Caki2 (cell line): Measurements from ENCODE around the gene SOWAHA. TPM values are rescaled to one million over a fixed set of nuclear protein-coding genes. Genes with fewer than 3 reads are reported as not detected.

Experiments used
- DNase-seq: peaks from one replicate; pipeline ENCODE4 v3.0.0-alpha.2; 2015; ENCODE audit warnings: low read depth
- in situ Hi-C: cut with HindIII; loops from 2 replicates; pipeline ENCODE4 v1.10.0; 2016; ENCODE audit warnings: low sequenced_read_pairs, low pct_unique_long_range_greater_than_20kb, mixed read lengths
- total RNA-seq: library from RNA; depleted of rRNA; stranded (reverse); fragments of >200 nt; shearing (Covaris generic); gene quantifications from 2 replicates; pipeline ENCODE4 v1.2.3, GENCODE V29; 2014; ENCODE audit warnings: low replicate concordance

The SOWAHA gene
- total RNA-seq, 1 experiment from 2014 or later = not detected

DNA sequence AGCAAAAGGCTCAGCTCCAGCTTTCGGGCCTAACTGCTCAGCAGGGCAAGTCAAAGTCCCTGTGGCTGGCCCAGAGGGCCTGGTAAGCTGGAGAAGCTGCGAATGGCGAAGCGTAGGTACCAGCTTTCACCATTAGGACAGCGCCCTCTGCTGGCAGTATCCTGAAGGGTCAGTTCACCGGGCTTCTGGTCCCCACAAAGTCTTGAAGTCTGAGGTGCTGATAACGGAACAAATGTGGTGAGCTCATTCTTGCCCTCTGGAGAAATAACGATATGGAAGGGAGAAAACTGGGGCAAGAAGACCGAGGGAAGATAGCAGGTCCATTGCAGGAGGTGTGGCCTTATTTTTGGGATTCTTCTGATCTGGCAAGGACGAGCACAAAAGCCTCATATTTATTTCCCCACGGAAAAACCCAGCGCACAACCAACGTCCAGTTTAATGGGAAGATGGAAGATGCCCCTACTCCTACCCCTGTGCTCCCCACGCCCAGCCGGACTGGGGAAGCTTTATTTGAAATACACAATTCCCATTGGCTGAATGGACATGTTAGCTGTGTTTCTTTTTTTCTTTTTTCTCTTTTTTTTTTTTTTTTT is 7.2 kb downstream of the SOWAHA start:
- DNase-seq = peak; percentile 61
- in situ Hi-C loops = no loop called here

DNA sequence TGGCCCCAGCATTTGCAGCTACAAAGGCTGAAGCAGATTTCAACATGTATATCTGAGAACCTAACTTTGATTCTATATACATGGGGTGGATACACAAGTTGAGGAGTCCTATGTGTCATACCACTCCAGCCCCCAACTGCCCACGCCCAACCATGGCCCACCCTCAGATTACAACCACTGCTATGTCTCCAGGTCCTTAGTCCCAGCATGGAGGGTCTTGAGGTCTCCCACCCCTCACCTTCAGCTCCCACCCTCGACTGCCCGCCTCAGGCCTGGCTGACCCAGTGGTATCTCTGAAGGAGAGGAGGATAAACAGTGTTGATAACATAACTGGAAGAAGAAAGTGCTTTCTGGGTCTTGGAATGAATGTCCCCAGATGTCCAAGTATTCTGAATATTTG is 8.2 kb downstream of the SOWAHA start:
- DNase-seq = no peak
- in situ Hi-C loops = no loop called here

DNA sequence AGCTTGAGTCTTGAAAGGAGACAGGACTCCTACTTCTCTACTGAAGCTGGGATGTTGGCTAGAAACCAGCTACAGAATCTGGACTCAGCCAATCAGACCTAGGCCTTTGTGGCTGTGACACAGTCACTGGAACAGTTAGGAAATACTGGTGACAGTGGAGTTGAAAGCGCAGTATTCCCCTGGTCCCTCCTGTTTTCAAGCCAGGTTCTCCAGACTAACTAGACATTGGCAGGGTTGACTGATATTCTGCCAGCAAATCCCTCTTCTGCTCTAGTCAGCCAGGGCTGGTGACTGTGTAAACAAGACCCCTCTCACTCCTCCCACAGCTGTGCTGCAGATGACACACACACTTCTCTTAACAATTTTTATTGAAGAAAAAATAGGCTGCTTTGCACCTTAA is 8.7 kb downstream of the SOWAHA start:
- no peak for DNase-seq
- in situ Hi-C loops = no loop called here

GRCh38 chr5:132822650-132823480 is 9.8 kb downstream of the SOWAHA start:
- in situ Hi-C loops = no loop called here
- no peak for DNase-seq

GRCh38 chr5:132823481-132824050 is 10.5 kb downstream of the SOWAHA start:
- DNase-seq = no peak
- in situ Hi-C loops = no loop called here

DNA sequence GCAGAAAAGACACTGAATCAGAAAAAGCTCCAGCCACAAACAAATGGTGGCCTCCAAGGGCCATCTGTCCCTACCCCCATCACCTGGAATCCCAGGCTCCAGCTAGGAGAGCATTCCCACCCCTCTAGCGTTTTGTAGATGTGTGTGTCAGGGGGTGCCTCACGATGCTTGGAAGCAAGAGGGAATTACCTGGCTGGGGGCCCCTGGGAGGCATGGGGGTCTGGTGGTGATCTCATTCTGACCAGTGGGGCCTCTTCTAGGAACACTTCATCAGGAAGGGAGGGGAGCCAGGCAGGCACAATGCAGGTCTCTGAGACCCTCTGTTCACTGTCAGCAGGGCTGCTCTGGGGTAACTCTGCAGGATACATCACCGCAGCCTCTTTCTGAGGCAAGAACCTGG is 11.3 kb downstream of the SOWAHA start:
- in situ Hi-C loops = no loop called here
- DNase-seq = no peak

- DNase-seq = no peak
- in situ Hi-C loops = no loop called here
These were observed 12.1 kb downstream of the SOWAHA start for GRCh38 chr5:132825033-132825833.

DNA sequence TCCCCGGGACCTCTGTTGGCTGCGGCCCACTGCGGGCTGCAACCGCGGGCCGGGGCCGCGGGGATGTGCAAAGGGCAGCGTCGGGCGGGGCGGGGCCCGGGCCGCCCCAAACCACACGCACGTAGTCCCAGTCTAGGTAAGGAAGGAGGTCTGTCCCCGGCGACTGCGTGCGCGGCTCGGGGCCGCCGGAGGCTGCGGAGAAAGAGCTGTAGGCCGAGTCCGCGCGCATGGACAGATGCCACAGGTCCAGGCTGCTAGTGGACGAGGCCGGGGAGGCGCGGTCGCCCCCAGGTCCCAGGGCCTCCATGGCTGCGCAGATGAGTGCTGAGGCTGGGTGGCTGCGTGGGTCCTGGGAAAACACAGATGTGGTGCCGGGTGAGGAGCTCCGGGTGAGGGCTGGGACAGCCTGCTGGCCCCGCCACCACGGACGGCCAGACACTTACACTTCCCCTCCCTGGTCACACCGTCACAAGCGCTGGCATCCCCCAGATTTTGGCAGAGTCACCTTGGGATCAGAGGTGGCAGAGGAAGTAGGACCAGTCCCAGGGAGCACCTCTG is 12.8 kb downstream of the SOWAHA start:
- DNase-seq = no peak
- in situ Hi-C loops = no loop called here

GRCh38 chr5:132826424-132827082 is 13.5 kb downstream of the SOWAHA start:
- in situ Hi-C loops = no loop called here
- no peak for DNase-seq

DNA sequence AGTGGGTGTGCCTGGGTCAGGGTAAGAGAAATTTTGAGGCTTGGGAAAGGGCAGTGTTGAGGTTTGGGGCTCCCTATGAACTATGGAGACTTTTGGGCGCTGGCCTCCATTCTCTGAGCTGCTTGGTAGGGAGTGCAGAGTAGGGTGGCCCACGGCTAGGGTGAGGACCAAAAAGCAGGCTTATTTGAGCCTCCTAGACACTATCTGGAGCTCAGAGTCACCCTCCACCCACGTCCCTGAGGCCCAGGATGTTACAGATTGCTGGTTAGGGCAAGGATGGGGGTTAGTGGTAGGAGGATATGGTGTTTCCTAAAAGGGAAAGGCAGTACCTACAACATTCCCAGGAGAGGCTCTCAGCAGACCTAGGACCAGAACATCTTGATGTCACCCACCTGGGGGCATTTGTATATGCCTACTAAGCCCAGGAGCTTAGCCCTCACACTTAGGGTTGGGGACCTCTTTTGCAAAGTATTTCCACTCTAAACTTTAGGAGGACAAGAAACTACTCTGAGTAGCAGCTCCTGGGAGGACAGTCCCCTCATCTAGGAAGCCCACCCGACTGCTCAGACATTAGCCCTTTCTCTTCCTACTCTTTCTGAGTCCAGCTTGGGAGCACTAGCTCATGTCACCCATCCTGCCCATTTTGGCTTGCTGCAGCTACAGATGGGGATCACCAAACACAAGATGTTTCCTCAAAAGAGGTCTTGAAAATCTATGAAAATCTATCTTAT is 15.0 kb downstream of the SOWAHA start:
- no peak for DNase-seq
- in situ Hi-C loops = no loop called here

DNA sequence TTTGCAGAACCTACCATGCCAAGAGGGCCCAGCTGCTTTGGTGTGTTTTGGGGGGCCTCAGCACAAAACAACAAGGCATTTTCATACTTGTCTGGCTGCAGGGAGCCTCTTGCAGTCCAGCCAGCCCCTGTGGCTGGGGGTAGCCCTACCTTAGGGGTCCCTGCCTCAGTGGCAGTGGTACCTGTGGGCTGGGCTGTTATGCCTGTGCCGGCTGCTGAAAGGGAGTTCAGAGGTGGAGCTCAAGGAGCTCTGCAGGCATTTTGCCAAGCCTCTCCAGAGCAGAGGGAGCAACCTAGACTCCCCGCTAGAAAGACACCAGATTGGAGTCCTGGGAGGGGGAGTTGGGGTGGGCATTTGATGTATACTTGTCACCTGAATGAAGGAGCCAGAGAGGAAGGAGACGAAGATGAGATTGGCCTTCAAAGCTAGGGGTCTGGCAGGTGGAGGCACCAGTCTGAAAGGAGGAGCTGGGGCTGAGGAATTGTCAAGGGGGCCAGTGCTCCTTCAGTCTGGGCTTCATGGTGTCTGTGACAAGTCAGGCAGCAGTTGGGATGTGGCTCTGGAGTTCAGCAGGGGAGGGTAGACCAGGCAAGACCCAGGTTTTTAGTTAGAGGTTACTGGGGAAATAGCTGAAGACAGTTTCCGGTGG is 15.9 kb downstream of the SOWAHA start:
- no peak for DNase-seq
- in situ Hi-C loops = no loop called here

DNA sequence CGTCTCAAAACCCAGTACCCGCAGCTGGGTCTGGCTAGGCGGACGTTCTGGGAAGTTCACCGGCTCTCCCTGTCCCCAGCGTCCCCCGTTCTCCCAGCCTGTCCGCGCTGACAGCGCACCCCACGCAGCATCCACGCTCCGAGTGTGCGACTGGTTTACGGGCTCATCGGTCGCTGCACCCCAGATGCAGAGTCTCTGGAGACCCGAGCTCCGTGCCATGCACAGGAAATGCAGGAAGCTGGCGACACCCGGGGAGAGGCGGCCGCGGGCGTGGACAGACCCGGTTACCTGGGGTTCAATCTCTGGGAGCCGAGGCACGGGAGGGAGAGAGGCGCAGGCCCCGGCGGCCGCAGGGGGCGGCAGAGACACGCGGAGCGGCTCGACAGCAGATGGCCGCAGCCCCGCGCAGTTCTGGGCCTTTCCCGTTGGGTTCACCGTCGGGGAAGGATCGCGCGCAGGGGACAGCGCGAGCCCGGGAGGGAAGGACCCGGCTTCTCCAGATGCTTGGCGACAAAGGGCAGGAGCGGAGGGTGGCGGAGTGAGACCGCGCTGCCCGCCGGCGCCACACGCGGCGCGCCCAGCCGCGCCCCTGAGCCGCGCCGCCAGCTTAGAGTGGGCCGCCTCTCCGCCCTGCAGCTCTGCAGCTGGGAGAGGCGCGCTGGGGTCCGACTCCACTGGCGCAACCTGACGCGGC is 16.8 kb downstream of the SOWAHA start:
- peak; percentile 73 for DNase-seq
- in situ Hi-C loops = no loop called here

DNA sequence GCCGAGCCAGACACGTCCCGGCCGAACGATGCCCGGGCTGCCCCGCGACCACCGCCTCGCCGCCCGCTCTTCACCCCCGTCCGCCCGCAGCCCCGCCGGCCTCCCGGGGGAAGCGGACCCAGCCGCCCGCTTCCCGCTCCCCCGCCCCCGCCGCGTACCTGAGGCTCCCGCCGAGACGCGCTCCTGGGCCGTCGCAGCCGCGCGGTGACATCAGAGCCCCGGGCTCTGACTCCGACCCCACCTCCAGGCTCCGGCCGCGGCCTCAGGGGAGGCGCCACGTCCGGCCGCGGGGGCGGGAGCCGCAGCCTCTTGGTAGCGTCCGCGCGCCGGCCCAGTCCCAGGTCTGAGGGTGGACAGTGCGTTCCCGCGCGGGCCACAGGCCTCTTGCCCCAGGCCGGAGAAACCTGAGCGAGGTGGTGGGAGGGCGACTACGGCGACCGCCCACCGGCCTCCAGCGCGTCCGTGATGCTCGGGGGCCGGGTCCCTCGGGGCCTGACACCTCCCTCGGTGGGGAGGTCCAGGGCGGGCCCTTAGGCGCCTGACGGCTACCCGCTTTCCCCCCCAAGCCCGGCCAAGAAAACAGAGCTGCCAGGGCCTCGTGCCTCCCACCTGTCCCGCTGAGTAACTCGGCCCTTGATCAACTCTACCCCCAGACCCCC is 17.5 kb downstream of the SOWAHA start, which contains the start of gene SHROOM1:
Gene SHROOM1, minus strand, starts transcription at position 212 of the 659 bp plus-strand sequence. CDS start 4,507 bp downstream, outside the sequence.
- in situ Hi-C loops = no loop called here
- peak; percentile 74 for DNase-seq

DNA sequence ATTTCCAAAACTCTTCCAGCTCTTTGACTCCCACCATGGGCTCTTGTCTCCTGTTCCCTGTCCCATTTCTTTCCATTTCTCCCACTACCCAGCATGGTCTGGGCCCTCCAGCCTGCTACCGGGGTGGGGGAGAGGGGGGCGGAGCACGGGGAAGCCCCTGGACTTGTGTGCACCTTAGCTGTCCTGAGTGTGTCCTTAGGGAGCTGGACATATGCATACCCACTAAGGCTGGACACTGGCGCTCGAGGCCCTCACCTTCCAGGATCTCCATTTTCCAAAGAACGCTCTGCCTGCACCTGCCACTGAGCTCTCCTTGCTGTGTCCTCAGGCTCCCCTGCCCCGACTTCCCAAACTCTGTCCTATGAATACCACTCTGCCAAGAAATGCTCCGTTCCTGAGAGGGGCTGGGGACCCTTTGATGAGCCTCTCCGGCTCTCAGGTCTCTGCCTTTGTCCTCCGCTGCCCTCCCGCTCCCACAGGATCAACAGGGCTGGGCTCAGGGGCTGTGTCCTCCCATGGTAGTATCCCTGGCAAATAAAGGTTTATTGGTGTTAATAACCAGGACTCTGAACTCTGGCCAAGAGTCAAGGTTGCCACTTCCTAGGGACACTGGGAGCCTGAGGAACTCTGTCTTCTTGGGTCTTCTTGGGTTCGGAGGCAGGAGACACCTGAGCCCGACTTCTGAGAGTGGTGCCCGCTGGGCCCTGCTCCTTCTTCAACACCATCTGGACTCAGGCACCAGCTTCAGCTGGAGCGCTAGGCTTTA is 18.2 kb downstream of the SOWAHA start:
- no peak for DNase-seq
- in situ Hi-C loops = no loop called here

DNA sequence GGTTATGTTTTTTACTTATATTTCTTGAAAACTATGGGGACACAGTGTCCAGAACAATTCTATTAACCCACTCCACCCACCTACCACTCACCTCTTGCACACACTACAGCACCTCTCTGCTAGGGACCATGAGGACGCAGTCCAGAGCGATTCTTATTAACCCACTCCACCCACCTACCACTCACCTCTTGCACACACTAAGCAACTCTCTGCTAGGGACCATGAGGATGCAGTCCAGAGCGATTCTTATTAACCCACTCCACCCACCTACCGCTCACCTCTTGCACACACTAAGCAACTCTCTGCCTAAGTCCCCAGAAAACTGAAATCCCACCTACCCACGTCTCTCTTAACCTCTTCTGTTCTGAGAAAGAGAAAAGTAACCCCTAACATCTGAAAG is 19.5 kb downstream of the SOWAHA start:
- in situ Hi-C loops = no loop called here
- DNase-seq = no peak
